HG03066 (cell line): ENCODE data around the gene HTR7.
"Not testable (repeated sequence)": the region's sequence is repeated elsewhere in the genome, so short reads cannot be mapped to it uniquely, and the experiment has no call there.

ENCODE experiments used
- ATAC-seq: cut with Tn5 transposase; IDR thresholded peaks from one replicate; pipeline ENCODE4 v1.9.1; 2021; ENCODE audit warnings: low read depth; ENCODE audit not compliant: unreplicated experiment

Gene HTR7

GRCh38 chr10:90807106-90807505 is 50.7 kb downstream of the HTR7 start:
- ATAC-seq: not testable (repeated sequence)

- ATAC-seq: no peak
These were observed 51.2 kb downstream of the HTR7 start for GRCh38 chr10:90806677-90807076.

GRCh38 chr10:90805206-90805605 is 52.6 kb downstream of the HTR7 start:
- ATAC-seq: no peak

DNA sequence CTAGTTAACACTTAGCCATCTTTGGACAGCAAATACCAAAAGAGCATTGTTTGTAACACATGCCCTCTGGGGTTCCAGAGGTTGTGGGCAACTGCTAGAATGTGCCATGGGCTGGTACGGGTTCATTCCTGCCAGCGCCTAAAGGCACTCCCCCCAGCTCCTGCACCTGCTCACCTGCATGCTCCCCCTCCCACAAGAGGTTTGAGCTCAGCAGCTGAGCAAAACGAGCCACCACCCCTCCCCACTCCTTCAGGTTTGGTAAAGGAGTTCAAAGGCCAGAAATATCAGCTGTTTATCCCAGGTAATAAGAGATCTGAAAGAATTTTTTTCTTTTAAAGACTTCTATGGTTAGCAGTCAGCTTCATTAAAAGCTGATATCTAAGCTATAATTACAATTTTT is 53.5 kb downstream of the HTR7 start:
- ATAC-seq: no peak

- no peak for ATAC-seq
These were observed 56.2 kb downstream of the HTR7 start for GRCh38 chr10:90801608-90802007.

DNA sequence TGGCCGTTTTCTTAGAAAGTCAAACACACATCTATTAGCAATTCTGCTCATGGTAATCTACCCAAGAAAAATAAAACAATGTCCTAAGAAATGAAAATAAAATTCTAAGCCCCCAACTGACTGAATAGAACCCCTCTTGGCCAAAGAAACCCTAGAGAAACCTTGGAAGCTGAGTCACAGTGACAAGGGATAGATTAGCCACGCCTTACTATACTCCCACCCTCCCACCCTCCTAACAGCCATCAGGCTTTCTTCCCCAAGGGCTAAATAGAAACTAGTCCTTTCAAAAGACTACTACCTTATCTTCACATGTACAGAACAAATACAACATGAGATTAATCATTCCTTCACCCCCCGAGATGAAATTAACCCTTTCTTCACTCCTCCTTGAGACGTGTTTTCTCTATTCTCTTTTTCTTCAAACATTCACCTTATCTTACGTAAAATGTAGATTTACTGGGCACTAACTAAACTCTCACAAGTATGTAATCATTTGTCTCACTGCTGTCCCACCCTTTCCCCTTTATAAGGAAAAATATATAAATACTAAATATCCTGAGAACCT is 57.5 kb downstream of the HTR7 start:
- ATAC-seq: no peak

DNA sequence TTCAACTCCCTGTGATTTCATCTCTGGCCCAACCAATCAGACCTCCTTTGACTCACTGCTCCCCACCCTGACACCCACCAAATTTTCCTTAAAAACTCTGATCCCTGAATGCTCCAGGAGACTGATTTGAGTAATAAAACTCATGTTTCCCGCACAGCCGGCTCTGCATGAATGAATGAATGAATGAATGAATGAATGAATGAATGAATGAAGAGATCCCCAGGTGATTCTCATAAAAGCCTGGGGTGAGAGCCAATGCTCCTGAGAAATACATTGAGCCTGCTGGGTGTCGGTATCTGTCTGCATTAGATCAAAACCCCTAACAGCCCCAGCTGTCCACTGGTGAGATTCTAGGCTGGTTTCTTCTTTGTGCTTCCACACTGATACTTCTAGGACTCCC is 58.7 kb downstream of the HTR7 start:
- no peak for ATAC-seq

DNA sequence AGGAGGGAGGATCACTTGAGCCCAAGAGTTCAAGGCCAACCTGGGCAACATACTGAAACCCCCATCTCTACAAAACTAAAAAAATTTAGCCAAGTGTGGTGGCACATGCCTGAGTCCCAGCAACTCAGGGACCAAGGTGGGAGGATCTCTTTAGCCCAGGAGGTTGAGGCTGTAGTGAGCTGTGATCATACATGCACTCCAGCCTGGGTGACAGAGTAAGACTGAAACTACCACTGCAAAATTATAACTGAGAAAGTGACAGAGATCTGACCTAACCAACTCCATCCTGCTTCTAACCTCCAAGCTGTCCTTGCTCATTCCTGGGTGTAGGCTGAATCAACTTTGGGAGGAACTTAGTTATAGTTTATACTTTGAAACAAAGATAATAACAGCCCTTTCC is 59.4 kb downstream of the HTR7 start:
- ATAC-seq: no peak

- no peak for ATAC-seq
These were observed 67.4 kb downstream of the HTR7 start for GRCh38 chr10:90790422-90790821.

- ATAC-seq: peak; percentile 89
These were observed 68.9 kb downstream of the HTR7 start for GRCh38 chr10:90788968-90789367.

DNA sequence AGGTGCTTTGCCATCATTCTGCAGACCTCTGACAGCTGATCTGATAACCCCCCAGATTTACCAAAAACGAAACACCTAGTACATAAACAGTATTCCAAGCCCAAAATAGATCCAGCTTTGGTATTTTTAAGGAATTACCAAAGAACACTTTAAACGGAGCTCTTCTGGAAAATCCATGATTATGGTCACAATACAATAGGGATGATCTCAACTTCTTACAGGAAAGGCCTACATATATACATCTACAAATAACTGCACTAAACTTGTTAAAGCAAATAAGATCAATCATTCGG is 69.7 kb downstream of the HTR7 start:
- ATAC-seq: no peak

GRCh38 chr10:90787393-90788198 is 70.2 kb downstream of the HTR7 start:
- ATAC-seq: no peak

- no peak for ATAC-seq
These were observed 72.1 kb downstream of the HTR7 start for GRCh38 chr10:90785782-90786181.

DNA sequence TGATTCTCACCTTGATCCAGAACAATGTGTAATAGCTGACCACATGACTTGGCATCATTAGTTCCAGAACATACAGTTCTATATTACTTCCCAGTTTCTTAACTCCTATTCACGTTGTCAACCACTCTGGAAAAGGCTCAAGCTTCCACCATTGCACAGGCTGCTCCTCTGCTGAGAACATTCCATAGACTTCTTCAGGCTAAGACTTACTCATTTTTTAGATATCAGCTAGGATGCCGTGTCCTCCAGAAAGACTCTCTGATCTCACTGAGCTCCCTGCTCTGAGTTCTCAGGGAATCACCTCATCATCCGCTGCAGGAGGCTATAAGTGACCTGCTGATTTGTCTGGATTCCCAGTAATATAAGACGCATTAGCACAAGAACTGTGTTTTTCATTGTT is 73.1 kb downstream of the HTR7 start:
- ATAC-seq: no peak

DNA sequence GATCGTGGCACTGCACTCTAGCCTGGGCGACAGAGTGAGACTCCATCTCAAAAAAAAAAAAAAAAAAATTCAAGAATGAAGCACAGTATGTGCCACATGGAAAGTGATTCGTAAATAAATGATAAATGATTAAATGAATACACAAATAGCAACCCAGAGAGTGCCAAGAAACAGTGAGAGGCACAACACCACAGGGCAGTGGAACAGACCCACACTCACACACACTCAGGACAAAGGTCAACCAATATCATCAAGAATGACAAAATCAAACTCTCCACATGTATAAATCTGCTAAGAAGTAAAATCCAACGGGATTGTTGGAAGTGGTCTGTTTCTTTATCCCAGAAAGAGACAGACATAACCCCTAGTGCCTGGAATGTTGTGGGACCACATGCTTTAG is 77.4 kb downstream of the HTR7 start:
- no peak for ATAC-seq

- ATAC-seq: no peak
These were observed 78.3 kb downstream of the HTR7 start for GRCh38 chr10:90779548-90779947.

GRCh38 chr10:90777621-90778020 is 80.2 kb downstream of the HTR7 start:
- ATAC-seq: no peak

GRCh38 chr10:90775351-90776028 is 82.3 kb downstream of the HTR7 start:
- ATAC-seq: peak; percentile 65

DNA sequence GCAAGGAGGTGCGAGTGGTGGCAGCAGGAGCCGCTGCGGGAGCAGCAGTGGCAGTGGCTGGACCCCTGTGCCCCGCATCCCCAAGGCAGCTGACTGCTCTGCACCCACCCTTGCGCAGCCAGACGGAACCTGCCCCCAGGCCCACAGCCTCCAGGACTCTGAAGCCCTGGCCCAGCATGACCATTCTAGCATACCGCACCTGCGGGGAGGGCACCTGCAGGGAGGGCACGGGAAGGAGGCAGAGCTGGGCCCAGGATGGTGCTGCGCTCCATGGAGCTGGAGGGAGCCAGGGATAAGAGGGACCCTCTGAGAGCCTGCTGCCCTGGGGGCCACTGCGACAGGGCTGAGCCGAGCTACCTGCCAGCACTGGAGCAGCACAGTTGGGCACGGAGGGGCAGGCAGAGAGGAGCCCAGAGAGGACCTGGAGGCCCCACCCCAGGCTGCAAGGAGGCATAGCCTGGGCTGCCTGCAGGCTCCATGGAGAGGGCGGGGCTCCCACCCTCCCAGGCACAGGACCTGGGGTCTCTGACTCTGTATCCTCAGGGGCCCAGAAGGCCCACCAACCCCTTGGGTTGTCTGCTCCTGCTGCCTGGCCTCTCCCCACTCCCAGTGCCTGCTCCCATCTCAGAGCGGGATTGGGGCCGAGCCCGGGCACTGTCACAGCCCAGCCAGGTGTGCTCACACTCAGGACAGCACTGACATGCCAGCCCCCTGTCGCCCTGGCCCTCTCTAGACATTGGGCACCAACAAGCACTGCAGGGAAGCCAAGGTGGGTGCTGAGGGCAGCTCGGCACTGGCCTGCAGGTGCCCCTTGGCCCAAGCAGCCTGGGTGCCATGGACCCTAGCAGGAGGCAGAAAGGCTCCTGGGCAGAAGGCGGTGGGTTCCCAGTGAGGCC is 87.6 kb downstream of the HTR7 start:
- no peak for ATAC-seq

- ATAC-seq: peak; percentile 68
These were observed 106.5 kb downstream of the HTR7 start for GRCh38 chr10:90751107-90751997.
